ENCODE data around the gene TM9SF3.

Gene TM9SF3

DNA sequence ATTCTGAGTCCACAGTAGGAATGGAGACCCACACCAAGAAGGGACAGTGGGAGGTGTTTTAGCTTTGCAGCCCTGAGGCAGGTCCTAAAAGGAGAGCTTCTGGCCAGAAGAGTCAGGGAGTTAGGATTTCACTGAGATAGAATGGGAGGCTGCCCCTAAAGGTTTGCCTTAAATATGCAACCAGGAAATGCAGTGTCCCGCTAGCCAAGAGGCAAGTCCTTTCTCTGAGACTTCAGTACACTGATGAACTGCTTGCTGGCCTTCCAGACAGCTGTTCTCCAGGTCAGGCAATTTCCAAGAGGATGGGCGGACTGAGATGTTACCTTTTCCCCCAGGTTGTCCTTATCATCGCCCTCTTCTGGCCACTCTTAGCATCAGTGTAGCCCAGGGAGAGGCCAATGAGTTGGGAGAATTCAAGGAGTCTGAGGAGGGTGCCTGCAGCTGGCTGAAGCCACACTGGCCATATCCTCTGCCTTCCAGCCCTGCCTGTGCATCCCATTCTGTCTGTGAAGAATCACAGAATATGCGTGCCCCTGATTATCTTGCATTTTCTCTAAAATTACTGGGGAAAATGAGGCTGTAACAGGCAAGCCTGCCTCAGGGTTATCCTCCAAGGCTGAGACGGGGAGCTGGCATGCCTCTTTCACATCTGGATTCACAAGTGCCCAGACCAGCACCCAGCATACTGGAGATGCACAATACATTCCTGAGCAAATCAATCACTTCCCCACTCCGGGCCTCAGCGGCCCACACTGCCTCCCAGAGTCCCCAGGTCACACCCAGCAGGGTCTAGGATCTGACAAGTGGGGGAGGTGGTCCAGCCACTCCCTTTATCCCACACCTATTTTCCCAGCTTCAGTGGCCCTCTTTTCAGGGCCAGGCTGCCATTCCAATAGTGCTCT lies 75.5 kb downstream of the TM9SF3 start:
- no peak for DNase-seq (ENCODE audit: low read depth in 2 of 2)

DNA sequence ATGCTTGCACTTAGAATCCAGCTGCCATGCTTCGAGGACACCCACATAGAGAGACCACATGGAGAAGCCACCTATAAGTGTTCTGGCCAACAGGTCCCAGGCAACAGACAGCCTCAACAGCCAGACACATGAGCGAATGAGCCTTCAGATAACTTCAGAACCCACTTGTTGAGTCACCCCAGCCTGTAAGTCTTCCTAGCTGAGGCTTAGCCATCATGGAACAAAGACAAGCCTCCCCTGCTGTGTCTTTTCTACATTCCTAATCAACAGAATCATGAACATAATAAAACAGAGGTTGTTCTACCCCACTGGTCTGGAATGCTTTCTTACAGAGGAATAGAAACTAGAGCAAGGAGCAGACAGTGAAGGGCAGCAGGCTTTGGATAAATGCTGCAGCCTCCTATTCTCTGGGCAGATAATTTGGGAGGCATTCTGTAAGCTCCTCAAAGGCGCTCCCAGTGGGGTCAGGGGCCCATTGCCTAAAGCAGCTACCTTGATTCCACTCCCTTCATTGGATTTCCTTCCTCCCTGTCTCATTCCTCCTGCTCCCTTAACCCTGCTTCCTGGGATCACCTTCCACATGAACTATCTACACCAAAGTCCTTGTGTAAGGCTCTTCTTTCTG lies 77.7 kb downstream of the TM9SF3 start:
- DNase-seq (ENCODE audit: low read depth in 2 of 2), result no peak

DNA sequence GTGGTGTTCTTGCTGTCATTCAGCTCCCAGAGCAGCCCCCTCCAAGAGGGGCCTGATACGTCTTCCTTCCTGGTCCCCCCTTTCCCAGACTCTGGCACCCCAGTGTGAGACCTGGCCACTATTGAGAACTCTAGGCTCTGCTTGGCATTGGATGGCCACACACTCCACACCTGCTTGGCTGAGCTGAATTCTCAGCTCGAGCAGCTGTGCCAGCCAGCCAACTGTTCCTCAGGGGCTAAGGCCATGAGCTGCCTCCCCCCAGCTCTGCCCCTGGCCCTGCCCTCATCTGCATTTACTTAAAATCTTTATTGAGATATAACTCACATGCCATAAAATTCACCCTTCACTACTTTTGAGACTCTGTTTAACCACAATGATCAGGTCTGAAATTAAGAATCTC lies 79.8 kb downstream of the TM9SF3 start:
- no peak for DNase-seq (ENCODE audit: low read depth in 2 of 2)

DNA sequence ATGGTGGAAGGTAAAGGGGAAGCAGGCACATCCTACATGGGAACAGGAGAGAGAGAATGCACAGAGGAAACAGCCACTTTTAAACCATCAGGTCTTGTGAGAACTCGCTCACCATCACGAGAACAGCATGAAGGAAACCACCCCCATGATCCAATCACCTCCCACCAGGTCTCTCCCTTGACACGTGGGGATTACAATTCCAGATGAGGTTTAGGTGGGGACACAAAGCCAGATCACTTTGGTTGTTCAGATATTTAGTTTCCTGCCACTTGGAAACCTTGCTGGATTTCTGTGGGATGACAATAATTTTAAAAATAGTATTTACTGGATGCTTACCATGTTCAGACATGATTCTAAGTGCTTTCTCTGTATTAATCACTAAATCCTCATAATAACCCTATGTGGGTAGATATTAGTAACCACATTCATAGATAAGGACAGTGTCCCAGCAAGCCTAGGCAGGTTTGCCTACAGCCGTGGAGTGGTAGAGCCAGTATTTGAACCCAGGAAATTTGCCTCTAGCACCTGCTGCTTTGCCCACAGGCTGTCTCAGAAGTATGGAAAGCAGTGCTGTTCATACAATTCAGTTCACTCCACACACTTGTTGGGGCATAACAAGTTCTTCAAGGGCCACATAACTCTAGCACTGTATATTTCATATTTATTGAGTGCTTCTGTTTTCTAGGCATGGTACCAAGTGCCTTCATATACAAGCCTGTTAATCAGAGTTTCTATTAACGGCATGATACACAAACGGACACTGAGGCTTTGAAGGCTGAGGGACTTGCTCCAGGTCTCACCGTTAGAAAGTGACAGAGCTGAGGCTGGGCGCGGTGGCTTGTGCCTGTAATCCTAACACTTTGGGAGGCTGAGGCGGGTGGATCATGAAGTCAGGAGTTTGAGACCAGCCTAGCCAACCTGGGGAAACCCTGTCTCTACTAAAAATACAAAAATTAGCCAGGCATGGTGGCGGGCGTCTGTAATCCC lies 81.4 kb downstream of the TM9SF3 start:
- DNase-seq (ENCODE audit: low read depth in 2 of 2), result no peak

DNA sequence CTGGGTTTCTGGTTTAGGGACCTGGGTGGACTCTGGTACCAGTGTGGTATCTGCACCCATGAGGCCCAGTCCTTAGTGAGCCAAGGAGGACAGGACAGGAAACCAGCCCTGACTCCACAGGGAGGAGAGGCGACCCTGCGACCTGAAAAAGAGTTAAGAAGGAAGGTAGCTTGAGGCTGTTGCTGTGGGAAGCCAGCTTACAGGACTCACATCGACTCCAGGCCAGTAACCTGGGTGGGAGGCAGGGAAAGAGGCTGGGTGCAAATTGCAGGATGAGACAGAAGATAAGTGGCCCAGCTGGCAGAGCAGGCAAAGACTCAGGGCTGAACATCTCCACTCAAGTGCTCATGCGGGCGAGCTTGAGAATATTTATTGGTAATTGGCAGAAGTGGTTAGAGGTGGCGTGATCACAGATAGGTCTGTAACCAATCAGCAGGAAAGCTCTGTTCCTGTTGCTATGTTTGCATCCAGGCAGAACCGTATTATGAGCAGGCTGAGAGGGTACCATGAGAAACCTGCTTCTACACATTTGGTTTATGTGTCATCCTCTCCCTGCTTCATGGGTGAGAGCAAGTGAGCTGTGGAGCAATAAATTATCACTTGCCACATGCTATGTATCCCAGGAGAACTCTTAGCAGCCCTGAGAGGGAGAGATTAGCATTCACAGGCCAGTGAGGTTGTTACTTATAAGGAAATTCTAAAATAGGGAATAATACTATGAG lies 84.1 kb downstream of the TM9SF3 start:
- no peak for DNase-seq (ENCODE audit: low read depth in 2 of 2)

DNA sequence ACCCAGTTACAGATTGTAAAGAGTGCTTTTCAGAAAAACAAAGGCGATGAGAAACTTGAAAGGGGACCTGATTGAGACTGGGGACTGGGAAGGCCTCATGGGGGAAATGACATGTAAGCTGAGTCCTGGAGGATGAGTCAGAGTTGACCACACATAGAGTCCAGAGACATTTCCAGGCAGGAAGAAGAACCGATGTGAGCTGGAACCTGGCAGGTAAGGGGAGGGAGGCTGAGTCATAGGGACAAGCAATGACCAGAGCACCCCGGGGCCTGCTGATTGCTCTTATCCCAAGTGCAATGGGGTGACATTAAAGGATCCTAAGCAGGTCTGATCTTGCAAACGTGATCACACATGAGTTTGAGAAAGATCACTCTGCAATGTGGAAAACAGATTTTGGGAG lies 84.8 kb downstream of the TM9SF3 start:
- DNase-seq (ENCODE audit: low read depth in 2 of 2), result no peak

DNA sequence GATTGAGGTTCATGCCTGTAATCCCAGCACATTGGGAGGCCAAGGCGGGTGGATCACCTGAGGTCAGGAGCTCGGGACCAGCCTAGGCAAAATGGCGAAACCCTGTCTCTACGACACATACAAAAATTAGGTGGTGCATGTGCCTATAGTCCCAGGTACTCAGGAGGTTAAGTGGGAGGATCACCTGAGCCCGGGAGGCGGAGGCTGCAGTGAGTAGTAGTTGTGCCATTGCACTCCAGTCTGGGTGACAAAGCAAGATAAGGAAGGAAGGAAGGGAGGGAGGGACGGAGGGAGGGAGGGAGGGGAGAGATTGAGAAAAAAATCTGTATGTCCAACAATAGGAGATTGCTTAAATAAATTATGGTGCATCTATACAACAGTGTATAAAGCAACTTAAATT lies 86.3 kb downstream of the TM9SF3 start:
- DNase-seq (ENCODE audit: low read depth in 2 of 2), result no peak

DNA sequence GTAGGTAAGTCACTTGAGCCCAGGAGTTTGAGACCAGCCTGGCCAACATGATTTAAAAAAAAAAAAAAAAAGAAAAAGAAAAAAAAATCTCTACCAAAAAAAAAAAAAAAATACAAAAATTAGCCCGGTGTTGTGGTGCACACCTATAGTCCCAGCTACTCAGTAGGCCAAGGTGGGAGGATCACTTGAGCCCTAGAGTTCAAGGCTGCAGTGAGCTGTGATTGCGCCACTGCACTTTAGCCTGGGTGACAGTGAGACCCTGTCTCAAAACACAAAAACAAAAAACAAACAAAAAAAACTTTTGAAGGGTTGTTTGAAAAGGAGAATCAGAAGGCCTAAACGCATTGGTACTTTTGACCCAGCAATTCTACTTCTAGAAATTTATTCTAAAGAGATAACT lies 86.8 kb downstream of the TM9SF3 start:
- no peak for DNase-seq (ENCODE audit: low read depth in 2 of 2)

DNA sequence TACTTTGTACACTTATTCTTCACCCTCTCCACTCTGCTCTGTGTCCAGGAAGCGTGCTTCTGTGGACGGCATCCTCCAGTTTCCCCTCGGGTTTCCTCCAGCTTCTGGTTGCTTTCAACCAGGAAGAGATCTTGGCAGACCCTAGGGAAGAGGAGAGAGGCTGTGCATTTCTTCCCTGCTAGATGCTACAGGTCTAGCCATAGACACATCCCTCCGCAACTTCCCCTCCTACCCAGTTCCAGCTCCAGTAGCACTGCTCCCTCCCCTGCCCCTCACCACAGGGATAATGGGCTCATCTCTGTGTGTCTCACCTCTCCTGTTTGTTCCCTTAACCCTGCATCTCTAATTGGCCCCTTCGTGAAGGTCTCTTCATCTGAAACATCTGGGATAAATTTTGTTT lies 89.4 kb downstream of the TM9SF3 start:
- no peak for DNase-seq (ENCODE audit: low read depth in 2 of 2)

DNA sequence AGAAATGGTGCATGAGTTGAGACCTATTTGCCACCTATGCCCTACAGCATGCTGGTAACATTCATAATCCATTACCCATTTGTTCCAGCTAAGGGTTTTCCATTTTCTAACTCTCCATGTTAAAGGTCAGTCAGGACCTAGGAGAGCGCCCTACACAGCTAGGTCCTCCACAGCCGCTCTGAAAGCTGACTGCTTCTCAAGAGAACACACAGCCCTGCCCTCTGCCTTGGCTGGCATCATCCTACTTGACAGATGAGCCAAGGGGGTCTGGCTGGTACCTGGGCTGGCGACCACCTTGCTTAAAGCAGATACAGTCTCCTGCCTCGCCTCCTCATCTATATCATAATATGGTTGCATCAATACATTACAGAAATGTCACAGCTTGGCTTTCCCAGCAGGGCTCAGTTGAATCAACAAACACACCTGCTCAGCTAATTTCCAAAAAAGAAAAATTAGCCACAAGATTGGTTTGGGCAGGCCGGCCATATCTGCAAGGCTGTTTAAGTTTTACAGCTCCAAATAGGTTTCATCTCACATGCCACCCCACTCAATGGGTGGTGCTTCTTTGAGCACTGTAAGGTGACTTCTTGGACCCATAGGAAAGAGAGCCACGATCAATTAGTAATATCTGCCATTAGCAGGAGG lies 90.4 kb downstream of the TM9SF3 start:
- no peak for DNase-seq (ENCODE audit: low read depth in 2 of 2)

DNA sequence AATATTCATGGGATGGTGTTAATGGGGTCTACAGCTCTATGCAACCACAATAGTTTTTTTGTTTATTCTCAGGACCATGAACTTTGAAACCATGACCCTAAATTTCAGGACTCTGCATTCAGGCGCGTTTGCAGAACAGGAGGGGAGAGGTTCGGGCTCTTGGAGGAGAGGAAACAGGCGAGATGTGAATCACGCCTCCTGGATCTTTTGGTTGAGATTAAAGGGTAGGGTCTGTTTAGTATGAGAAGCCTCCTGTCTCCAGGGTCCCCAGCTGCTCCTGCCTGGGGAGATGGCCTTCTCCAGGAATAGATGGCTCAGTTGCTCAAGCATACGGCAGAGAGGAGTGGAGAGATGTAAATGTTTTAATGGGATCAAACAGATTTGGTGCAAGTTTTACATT lies 91.3 kb downstream of the TM9SF3 start:
- DNase-seq (ENCODE audit: low read depth in 2 of 2), result no peak

DNA sequence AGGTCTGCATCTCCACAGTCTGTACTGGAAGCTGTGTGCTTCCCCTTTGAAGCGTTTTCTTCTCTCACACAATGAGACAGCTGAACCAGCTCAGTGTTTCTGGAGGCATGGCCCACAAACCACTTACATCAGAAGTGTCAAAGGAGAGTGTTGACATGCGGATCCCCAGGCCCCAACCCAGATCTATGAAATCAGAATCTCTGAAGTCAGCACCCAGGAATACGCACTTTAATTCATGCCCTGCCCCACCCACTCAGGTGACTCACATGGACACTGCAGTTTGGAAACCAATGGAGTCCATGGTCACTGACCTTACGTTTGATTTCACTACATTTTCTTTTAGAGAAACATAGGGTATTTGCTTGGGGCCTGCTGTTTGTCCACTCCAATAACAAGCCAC lies 92.1 kb downstream of the TM9SF3 start:
- DNase-seq (ENCODE audit: low read depth in 2 of 2), result no peak

DNA sequence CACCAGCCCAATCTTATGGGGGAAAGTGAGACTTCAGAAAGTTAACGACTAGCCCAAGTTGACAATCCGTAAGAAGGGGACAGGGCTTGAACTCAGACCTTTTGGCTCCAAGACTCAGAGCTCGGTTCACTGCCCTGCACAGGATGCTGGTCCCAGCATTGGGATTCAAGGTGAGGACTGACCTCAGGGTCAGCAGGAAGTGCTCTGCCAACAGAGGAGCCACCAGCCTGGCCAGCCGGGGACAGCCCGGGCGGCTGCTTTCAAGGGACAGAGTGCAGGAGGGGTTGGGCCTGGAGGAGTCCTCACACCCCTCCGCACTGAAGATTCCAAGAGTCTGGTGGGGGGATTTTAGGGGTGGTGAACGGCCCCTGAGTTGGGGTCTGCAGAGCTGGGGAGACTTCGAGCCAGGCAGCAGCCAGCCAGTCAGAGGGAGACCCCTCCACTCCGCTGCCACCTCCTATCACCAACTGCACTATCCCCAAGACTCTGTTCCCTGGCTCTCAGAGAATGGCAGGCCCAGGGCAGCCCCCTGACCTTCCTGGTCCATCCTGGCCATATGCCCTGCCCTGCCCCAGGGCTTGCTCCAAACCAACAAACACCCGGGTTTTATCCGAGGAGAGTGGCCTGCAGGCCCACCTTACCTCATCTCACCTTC lies 92.8 kb downstream of the TM9SF3 start:
- DNase-seq (ENCODE audit: low read depth in 2 of 2), result no peak

DNA sequence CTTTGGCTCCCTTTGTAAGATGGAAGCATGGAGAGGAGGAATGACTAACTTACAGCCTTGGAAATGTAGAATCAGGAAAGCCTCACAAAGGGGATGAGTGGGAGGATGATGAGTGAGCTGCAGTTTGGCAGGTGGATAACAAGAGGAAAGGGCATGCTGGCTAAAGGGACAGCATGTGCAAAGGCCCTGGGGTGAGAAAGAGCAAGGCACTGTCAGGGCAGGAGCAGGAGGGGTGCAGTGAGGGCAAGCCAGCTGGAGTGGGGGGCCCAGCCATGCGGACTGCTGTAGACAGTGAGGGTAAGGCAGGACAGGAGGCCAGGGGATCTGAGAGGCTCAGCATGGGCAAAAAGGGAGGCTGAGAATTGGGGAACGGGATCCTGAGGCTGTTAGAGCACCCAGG lies 93.6 kb downstream of the TM9SF3 start:
- DNase-seq (ENCODE audit: low read depth in 2 of 2), result no peak

DNA sequence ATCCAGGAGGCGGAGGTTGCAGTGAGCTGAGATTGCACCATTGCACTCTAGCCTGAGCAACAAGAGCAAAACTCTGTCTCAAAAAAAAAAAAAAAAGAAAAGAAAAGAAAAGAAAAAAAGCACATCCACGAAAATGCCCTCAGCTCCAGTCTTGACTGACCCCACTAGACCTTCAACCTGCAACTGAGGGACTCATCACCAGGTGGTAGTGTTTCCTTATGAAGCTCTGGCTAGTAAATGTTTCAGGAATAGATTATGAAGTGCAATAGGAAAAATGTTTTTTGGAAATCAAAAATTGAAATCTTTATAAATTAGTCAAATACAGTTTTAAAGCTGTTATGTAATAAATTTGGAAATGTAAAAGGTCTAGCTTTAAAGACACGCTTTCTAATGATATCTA lies 95.5 kb downstream of the TM9SF3 start:
- no peak for DNase-seq (ENCODE audit: low read depth in 2 of 2)

DNA sequence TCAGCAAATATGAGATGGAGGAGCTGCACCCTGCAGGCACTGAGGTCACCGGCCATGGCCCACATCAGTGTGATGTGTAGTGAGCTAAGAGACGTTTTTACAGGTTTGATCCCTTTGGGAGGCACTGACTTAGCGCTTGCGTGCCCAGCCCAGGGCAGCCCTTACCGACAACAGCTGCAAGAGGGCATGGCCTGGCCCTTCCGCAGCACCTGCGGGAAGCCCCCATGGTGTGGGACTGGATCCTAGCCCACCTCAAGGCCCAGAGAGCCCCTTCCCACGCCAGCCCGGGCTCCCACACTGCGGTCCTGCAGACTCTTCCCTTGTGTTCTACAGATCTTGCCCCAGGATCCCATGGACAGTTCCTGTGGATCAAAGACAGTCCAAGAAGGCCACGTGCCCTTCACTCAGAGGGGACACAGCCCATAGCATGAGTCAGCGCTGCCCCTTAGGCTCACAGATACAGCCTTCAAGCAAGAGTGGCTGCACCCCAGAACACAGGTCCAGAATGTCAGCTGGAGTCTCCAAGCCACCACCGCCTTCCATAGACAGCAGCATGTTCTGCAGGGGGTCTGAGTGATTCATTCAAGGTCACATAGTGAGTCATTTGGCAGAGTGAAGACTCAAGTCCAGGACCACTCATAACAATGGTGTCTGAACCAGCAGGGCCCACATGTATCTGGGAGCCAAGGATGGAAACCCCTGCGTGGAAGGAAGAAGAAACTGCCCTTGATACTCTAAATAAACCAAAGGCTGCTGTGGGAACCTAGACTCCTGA lies 98.5 kb downstream of the TM9SF3 start:
- no peak for DNase-seq (ENCODE audit: low read depth in 2 of 2)

DNA sequence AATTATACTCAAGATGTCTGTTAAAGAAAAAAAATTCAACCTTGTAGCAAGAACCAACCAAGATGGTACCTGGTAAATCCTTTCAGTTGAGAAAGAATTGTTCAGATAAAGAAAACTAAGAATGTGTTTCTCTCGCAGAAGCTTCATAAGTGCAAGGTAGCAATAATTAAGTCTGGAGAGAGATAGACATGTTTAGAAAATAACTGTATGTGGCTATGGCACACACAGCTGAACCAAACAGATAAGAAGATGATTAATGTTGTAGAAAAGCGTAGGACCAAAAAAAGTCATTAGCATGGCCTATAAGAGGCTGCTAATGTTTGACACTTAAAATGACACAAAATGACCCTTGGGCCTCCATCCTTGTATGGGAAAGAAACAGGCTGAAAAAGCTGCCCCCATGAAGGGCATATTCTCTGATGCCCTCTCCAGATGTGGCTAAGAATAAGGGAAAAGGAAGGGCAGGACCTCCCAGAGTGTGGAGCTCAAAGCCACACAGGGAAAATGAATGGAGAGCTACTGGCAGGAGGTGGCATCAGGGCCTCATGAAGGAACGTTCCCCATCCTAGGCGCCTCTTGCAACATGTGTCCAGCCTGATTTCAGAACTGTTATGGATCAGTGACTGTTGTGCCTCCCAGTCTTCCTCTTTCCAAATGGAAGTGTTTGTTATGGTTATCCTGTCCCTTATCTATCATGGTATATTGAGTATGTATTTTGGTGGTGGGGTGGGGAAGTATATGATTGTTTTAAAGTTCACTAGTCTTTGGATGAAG lies 103.8 kb downstream of the TM9SF3 start:
- DNase-seq (ENCODE audit: low read depth in 2 of 2), result no peak

DNA sequence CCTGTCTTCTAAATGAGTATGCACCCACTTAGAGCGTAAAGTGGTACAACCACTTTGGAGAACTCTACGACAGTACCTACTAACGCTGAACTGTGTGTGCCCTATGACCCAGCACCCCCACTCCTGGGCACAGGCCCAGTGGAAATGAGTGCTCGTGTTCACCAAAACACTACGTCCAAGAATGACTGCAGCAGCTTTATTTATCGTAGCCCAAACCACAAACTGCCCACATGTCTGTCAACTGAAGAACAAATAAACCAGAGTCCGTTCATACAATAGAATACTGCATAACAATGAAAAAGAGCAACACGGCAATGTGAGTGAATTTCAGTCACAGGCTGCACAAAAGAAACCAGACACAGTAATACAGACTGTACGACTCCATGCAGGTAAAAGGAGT lies 108.5 kb downstream of the TM9SF3 start:
- DNase-seq (ENCODE audit: low read depth in 2 of 2), result no peak

DNA sequence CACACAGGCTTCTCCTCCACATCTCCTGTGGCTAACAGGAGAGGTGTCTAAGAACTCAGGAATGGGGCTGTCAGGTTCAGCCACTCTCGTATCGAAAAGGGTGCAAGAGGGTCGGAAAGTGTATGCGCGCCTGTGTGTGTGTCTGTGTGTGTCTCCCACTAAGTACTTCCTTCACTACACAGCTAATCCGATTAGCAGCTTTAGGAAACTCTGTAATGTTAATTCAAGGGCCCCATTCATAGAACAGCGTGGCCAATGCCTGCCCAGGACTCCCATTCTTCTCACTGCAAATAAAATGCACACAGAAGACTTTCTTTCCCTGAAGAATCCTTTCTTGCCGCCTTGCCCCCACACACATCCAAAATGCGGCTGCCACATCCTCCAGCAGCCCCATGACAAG lies 112.9 kb downstream of the TM9SF3 start:
- DNase-seq (ENCODE audit: low read depth in 2 of 2), result no peak
